ENCODE results near the gene TMEM214. TPM values are rescaled to one million over a fixed set of nuclear protein-coding genes. Genes with fewer than 3 reads are reported as not detected.

TMEM214 gene
- polyA plus RNA-seq, 1 donor (not counting 4 experiments of a cell fraction or from before 2014, with no cell fraction given) = 38.0 TPM

- no peaks in the 10 kb centered on the region for H3K27me3 ChIP-seq (ENCODE audit: control insufficient read depth, extremely low read depth, insufficient read depth, low read length)
- no peak overlapping the region for H3K9ac ChIP-seq (ENCODE audit: control insufficient read depth, extremely low read depth, insufficient read depth, low read length)
- H4K20me1 ChIP-seq (ENCODE audit: control insufficient read depth, extremely low read depth, insufficient read depth, low read length) = peaks cover 2% of the 10 kb centered on the region
- H3K4me2 ChIP-seq (ENCODE audit: control insufficient read depth, extremely low read depth, insufficient read depth, low read depth, low read length) = no peak overlapping the region
- H2AFZ ChIP-seq (ENCODE audit: control insufficient read depth, low read length) = no peak overlapping the region
- H3K9me1 ChIP-seq (ENCODE audit: control insufficient read depth, extremely low read depth, insufficient read depth, low read length) = no peaks in the 10 kb centered on the region
- no peak overlapping the region for H3K4me3 ChIP-seq (ENCODE audit: control insufficient read depth in 2 of 3, extremely low read depth in 1 of 3, insufficient read depth in 2 of 3, low read depth in 1 of 3, low read length in 3 of 3)
- dilution Hi-C loops (cut with MboI; ENCODE audit: extremely low pct_ligation_motif_present, low sequenced_read_pairs) = no loop called here
- H3K4me1 ChIP-seq (ENCODE audit: control insufficient read depth, extremely low read depth, insufficient read depth, low read length) = peaks cover 3% of the 10 kb centered on the region
- DNase-seq (ENCODE audit: low read depth, low spot score) = no peak
- H3K36me3 ChIP-seq (ENCODE audit: control insufficient read depth in 2 of 2, extremely low read depth in 1 of 2, insufficient read depth in 2 of 2, low read length in 2 of 2) = peaks cover 55 to 61% of the 10 kb centered on the region in 2 experiments
- TF ChIP-seq EZH2 (IDR thresholded peaks at IDR 0.05; ENCODE audit: low read length) (no peak), CTCF (optimal IDR thresholded peaks at IDR 0.05 in 1 of 3, IDR thresholded peaks at IDR 0.05 in 1 of 3, conservative IDR thresholded peaks at IDR 0.05 in 1 of 3; ENCODE audit: extremely low read depth in 1 of 3, insufficient read depth in 2 of 3, low read length in 3 of 3) (no peak)
- no peak overlapping the region for H3K27ac ChIP-seq (ENCODE audit: control insufficient read depth, insufficient read depth, low read length)
- peaks cover 12% of the 10 kb centered on the region for H3K79me2 ChIP-seq (ENCODE audit: control insufficient read depth, insufficient read depth, low read length)
- FAIRE-seq = no peak
- H3K9me3 ChIP-seq (ENCODE audit: control insufficient read depth, low read depth, low read length) = no peaks in the 10 kb centered on the region
Observed at GRCh38 chr2:27038631-27039339, 6.0 kb downstream of the TMEM214 start.

DNA sequence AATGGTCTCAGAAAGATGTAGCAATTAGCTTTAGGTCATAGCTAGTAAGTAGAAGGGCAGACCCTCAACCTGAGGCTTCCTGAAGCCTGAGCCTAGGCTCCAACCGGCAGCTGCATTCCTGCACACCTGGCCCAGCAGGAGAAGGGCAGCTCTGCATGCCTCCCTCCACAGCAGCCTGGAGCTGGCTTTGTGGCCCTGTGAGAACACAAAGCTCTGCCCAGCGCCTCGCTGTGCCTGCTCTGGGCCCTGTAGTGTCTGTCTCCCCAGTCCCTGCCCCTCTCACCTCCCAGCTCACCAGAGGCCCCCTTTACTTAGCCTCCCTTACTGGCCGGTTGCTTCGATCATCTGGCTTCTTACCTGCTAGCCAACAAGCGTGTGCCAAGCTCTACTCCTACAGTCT is 6.7 kb downstream of the TMEM214 start:
- dilution Hi-C loops (cut with MboI; ENCODE audit: extremely low pct_ligation_motif_present, low sequenced_read_pairs) = no loop called here
- H3K27me3 ChIP-seq (ENCODE audit: control insufficient read depth, extremely low read depth, insufficient read depth, low read length) = no peaks in the 10 kb centered on the region
- no peak overlapping the region for H3K4me3 ChIP-seq (ENCODE audit: control insufficient read depth in 2 of 3, extremely low read depth in 1 of 3, insufficient read depth in 2 of 3, low read depth in 1 of 3, low read length in 3 of 3)
- H3K4me1 ChIP-seq (ENCODE audit: control insufficient read depth, extremely low read depth, insufficient read depth, low read length) = no peaks in the 10 kb centered on the region
- DNase-seq (ENCODE audit: low read depth, low spot score) (no peak), FAIRE-seq (no peak)
- no peak overlapping the region for H3K4me2 ChIP-seq (ENCODE audit: control insufficient read depth, extremely low read depth, insufficient read depth, low read depth, low read length)
- peaks cover 2% of the 10 kb centered on the region for H4K20me1 ChIP-seq (ENCODE audit: control insufficient read depth, extremely low read depth, insufficient read depth, low read length)
- H3K9me1 ChIP-seq (ENCODE audit: control insufficient read depth, extremely low read depth, insufficient read depth, low read length) = no peaks in the 10 kb centered on the region
- no peak overlapping the region for H3K9ac ChIP-seq (ENCODE audit: control insufficient read depth, extremely low read depth, insufficient read depth, low read length)
- TF ChIP-seq CTCF (optimal IDR thresholded peaks at IDR 0.05 in 1 of 3, IDR thresholded peaks at IDR 0.05 in 1 of 3, conservative IDR thresholded peaks at IDR 0.05 in 1 of 3; ENCODE audit: extremely low read depth in 1 of 3, insufficient read depth in 2 of 3, low read length in 3 of 3) (no peak), EZH2 (IDR thresholded peaks at IDR 0.05; ENCODE audit: low read length) (no peak)
- no peak overlapping the region for H2AFZ ChIP-seq (ENCODE audit: control insufficient read depth, low read length)
- peaks cover 8% of the 10 kb centered on the region for H3K79me2 ChIP-seq (ENCODE audit: control insufficient read depth, insufficient read depth, low read length)
- H3K9me3 ChIP-seq (ENCODE audit: control insufficient read depth, low read depth, low read length) = no peaks in the 10 kb centered on the region
- peaks cover 55 to 61% of the 10 kb centered on the region in 2 experiments for H3K36me3 ChIP-seq (ENCODE audit: control insufficient read depth in 2 of 2, extremely low read depth in 1 of 2, insufficient read depth in 2 of 2, low read length in 2 of 2)
- H3K27ac ChIP-seq (ENCODE audit: control insufficient read depth, insufficient read depth, low read length) = no peak overlapping the region
